Neural progenitor cell (in vitro differentiated cells): ENCODE data around the gene IFT74. TPM values are rescaled to one million over a fixed set of nuclear protein-coding genes. Genes with fewer than 3 reads are reported as not detected.

Experiments used
- DNase-seq: peaks from one replicate; pipeline ENCODE4 v3.0.0-alpha.2; 2016; ENCODE audit warnings: low spot score
- H2AFZ ChIP-seq: fragments of 200-600 bp; sonication (generic); replicated peaks from 2 replicates; pipeline ENCODE4 v1.6.1; 2016; ENCODE audit warnings: antibody characterized with exemption
- H3F3A ChIP-seq: fragments of 200-600 bp; sonication (generic); 2 replicates; pipeline ENCODE4 v1.6.1; 2016; ENCODE audit warnings: antibody characterized with exemption, low read depth
- H3K27ac ChIP-seq: fragments of 200-600 bp; sonication (generic); 2 replicates; pipeline ENCODE4 v1.5.1; 2016; ENCODE audit warnings: mild to moderate bottlenecking
- H3K27me3 ChIP-seq: fragments of 200-600 bp; sonication (generic); 2 replicates; pipeline ENCODE4 v1.6.1; 2016; ENCODE audit warnings: mild to moderate bottlenecking, moderate library complexity
- H3K36me3 ChIP-seq: fragments of 200-600 bp; sonication (generic); 2 replicates; pipeline ENCODE4 v1.5.1; 2016
- H3K4me1 ChIP-seq: fragments of 200-600 bp; sonication (generic); 2 replicates; pipeline ENCODE4 v1.6.1; 2016; ENCODE audit warnings: mixed run types
- H3K4me2 ChIP-seq: fragments of 200-600 bp; sonication (generic); 2 replicates; pipeline ENCODE4 v1.6.1; 2016
- H3K4me3 ChIP-seq: fragments of 200-600 bp; sonication (generic); 2 replicates; pipeline ENCODE4 v1.5.1; 2016
- H3K79me2 ChIP-seq: fragments of 200-600 bp; sonication (generic); 2 replicates; pipeline ENCODE4 v1.6.1; 2016; ENCODE audit warnings: low read depth
- H3K9ac ChIP-seq: fragments of 200-600 bp; sonication (generic); 2 replicates; pipeline ENCODE4 v1.6.1; 2016
- H3K9me3 ChIP-seq: fragments of 200-600 bp; sonication (generic); 2 replicates; pipeline ENCODE4 v1.5.1; 2016; ENCODE audit warnings: low read depth
- H4K20me1 ChIP-seq: fragments of 200-600 bp; sonication (generic); 2 replicates; pipeline ENCODE4 v1.6.1; 2016; ENCODE audit warnings: low read depth
- H3K27ac Mint-ChIP-seq: 3 replicates; pipeline ENCODE4 v1.8.0; 2021; ENCODE audit warnings: mixed read lengths
- H3K27me3 Mint-ChIP-seq: 2 replicates; pipeline ENCODE4 v1.8.0; 2022; ENCODE audit warnings: low read depth, mild to moderate bottlenecking, inconsistent platforms, moderate library complexity, mixed read lengths; ENCODE audit not compliant: insufficient read depth
- H3K36me3 Mint-ChIP-seq: 3 replicates; pipeline ENCODE4 v1.8.0; 2021; ENCODE audit warnings: mixed read lengths
- H3K4me1 Mint-ChIP-seq: 3 replicates; pipeline ENCODE4 v1.8.0; 2021; ENCODE audit warnings: mixed read lengths
- H3K4me3 Mint-ChIP-seq: 3 replicates; pipeline ENCODE4 v1.8.0; 2021; ENCODE audit warnings: mild to moderate bottlenecking, moderate library complexity, mixed read lengths
- H3K9me3 Mint-ChIP-seq: 3 replicates; pipeline ENCODE4 v1.8.0; 2020; ENCODE audit warnings: mixed read lengths
- EZH2 ChIP-seq: fragments of 200-600 bp; sonication (generic); IDR thresholded peaks from 2 replicates; pipeline ENCODE4 v1.6.1; 2017; ENCODE audit warnings: antibody characterized with exemption, mild to moderate bottlenecking, moderate library complexity
- EZH2phosphoT487 ChIP-seq: fragments of 200-600 bp; sonication (generic); IDR thresholded peaks from 2 replicates; pipeline ENCODE4 v1.6.1; 2017; ENCODE audit warnings: antibody characterized with exemption
- total RNA-seq: library from RNA; depleted of rRNA; stranded (reverse); fragments of >200 nt; gene quantifications from 2 replicates; pipeline ENCODE4 v1.2.3, GENCODE V29; 2015; ENCODE audit warnings: low replicate concordance
- TF ChIP-seq, protein P1 (sequence below): fragments of 200-600 bp; sonication (generic); IDR thresholded peaks from 2 replicates; pipeline ENCODE4 v1.5.1; 2017; ENCODE audit warnings: antibody characterized with exemption, mild to moderate bottlenecking

Gene IFT74
- total RNA-seq, 1 donor from 2014 or later, result 81.2 TPM

DNA sequence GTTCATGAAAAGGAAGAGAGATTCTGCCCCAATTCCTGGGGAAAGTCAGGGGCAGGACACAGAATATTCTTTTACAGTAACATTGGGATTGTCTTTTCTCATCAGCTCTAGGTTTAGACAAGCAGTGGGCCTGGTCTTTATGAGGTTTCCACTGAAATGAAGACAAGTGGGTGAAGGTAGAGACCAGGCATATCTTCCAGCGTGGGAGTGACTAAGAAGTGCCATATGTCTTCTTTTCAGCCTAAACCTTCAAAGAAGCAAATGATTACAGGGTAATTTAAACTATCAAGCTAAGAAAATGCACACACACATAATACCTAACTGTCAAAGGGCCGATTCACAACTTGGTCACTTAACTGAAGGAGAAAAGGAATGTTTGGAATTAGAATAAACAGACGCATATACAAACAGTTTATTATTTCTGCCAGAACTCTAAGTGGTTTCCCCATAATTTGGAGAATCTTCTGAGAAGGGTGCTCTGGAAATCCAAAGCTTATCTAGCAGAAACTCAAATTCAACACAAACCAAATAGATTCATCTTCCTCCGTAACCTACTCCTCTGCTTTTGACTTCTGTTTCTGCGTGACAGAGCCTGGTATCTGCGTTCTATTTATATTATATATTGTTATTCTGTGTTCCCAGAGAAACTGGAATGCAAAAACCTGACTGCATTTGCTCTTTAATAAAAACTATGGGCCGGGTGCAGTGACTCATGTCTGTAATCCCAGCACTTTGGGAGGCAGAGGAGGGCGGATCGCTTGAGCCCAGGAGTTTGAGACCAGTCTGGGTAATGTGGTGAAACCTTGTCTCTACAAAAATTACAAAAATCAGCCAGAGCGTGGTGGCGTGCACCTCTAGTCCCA is 130.8 kb downstream of the IFT74 start:
- H3K9me3 Mint-ChIP-seq, result no peaks in the 10 kb centered on the region
- no peaks in the 10 kb centered on the region for H3K36me3 ChIP-seq
- no peak overlapping the region for H3K27ac ChIP-seq
- H2AFZ ChIP-seq, result no peak overlapping the region
- no peaks in the 10 kb centered on the region for H3K4me1 Mint-ChIP-seq
- H3K27me3 ChIP-seq, result no peaks in the 10 kb centered on the region
- H4K20me1 ChIP-seq, result no peaks in the 10 kb centered on the region
- H3K4me3 ChIP-seq, result no peak overlapping the region
- no peaks in the 10 kb centered on the region for H3K36me3 Mint-ChIP-seq
- no peak overlapping the region for H3K27ac Mint-ChIP-seq
- H3K9me3 ChIP-seq, result no peaks in the 10 kb centered on the region
- no peak overlapping the region for H3K4me2 ChIP-seq
- H3F3A ChIP-seq, result no peaks in the 10 kb centered on the region
- no peak for DNase-seq
- H3K27me3 Mint-ChIP-seq, result no peaks in the 10 kb centered on the region
- no peak overlapping the region for H3K9ac ChIP-seq
- TF ChIP-seq EZH2 (no peak), EZH2phosphoT487 (no peak)
- TF ChIP-seq, protein P1, sequence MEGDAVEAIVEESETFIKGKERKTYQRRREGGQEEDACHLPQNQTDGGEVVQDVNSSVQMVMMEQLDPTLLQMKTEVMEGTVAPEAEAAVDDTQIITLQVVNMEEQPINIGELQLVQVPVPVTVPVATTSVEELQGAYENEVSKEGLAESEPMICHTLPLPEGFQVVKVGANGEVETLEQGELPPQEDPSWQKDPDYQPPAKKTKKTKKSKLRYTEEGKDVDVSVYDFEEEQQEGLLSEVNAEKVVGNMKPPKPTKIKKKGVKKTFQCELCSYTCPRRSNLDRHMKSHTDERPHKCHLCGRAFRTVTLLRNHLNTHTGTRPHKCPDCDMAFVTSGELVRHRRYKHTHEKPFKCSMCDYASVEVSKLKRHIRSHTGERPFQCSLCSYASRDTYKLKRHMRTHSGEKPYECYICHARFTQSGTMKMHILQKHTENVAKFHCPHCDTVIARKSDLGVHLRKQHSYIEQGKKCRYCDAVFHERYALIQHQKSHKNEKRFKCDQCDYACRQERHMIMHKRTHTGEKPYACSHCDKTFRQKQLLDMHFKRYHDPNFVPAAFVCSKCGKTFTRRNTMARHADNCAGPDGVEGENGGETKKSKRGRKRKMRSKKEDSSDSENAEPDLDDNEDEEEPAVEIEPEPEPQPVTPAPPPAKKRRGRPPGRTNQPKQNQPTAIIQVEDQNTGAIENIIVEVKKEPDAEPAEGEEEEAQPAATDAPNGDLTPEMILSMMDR, result no peak
- peaks cover 4% of the 10 kb centered on the region for H3K4me1 ChIP-seq
- H3K4me3 Mint-ChIP-seq, result no peak overlapping the region
- no peaks in the 10 kb centered on the region for H3K79me2 ChIP-seq

DNA sequence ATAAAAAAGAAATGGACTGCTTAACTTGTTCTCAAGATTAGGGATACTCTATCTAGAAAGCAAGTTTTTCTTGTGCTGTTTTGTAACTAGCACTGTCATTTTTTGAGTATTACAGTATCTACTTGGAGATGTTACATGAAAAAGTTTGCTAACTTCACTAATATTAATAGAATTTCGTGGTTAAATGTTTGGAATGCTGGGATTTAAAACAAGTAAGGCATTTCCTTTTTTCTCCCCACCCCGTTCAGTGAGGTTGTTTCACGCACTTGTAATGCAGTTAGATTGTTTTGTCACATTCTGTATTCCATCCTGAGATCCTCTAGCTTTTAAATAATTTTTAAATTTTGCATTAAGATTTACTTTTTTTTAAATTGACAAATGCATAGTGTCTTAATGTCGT is 132.8 kb downstream of the IFT74 start:
- Mint-ChIP-seq H3K27ac (no peak overlapping the region), H3K9me3 (no peaks in the 10 kb centered on the region), H3K27me3 (no peaks in the 10 kb centered on the region), H3K36me3 (no peaks in the 10 kb centered on the region), H3K4me1 (no peaks in the 10 kb centered on the region), H3K4me3 (no peak overlapping the region)
- no peaks in the 10 kb centered on the region for H3K36me3 ChIP-seq
- H3F3A ChIP-seq, result no peaks in the 10 kb centered on the region
- no peaks in the 10 kb centered on the region for H3K27me3 ChIP-seq
- TF ChIP-seq EZH2phosphoT487, result no peak
- TF ChIP-seq EZH2, result no peak
- TF ChIP-seq, protein P1, result no peak
- no peaks in the 10 kb centered on the region for H3K9me3 ChIP-seq
- H3K9ac ChIP-seq, result no peak overlapping the region
- H3K27ac ChIP-seq, result no peak overlapping the region
- no peaks in the 10 kb centered on the region for H4K20me1 ChIP-seq
- H3K79me2 ChIP-seq, result no peaks in the 10 kb centered on the region
- H3K4me1 ChIP-seq, result no peaks in the 10 kb centered on the region
- no peak overlapping the region for H2AFZ ChIP-seq
- H3K4me3 ChIP-seq, result no peak overlapping the region
- no peak overlapping the region for H3K4me2 ChIP-seq
- DNase-seq, result no peak

DNA sequence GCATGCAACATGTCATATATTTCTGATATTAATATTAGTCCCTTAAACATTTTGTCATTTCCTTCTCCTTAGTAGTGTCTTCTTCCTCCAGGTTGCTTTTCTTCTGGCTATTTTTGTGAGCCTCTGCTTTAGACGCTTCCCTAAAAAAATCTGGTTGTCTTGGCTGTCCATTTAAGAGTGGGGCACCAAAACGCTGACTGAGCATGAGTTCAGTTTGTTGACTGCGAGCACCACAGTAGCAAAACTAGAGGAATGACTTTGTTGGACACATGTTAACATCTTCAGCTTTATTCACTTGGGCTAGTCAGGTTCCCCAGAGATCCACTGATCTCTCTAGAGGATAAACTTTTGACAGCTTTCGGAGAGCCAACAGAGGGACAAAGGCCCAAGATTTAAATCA is 133.5 kb downstream of the IFT74 start:
- no peaks in the 10 kb centered on the region for H3K9me3 Mint-ChIP-seq
- H3K4me2 ChIP-seq, result no peak overlapping the region
- no peaks in the 10 kb centered on the region for H3K36me3 Mint-ChIP-seq
- TF ChIP-seq, protein P1, result no peak
- TF ChIP-seq EZH2, result no peak
- no peak for TF ChIP-seq EZH2phosphoT487
- H3K4me3 ChIP-seq, result no peak overlapping the region
- H3F3A ChIP-seq, result no peaks in the 10 kb centered on the region
- no peak for DNase-seq
- H3K4me1 ChIP-seq, result peaks cover 5% of the 10 kb centered on the region
- no peak overlapping the region for H2AFZ ChIP-seq
- H3K27ac ChIP-seq, result no peak overlapping the region
- no peaks in the 10 kb centered on the region for H4K20me1 ChIP-seq
- no peak overlapping the region for H3K9ac ChIP-seq
- H3K27me3 Mint-ChIP-seq, result no peaks in the 10 kb centered on the region
- no peaks in the 10 kb centered on the region for H3K36me3 ChIP-seq
- H3K4me3 Mint-ChIP-seq, result no peak overlapping the region
- H3K27me3 ChIP-seq, result no peaks in the 10 kb centered on the region
- no peaks in the 10 kb centered on the region for H3K9me3 ChIP-seq
- peaks cover 3% of the 10 kb centered on the region for H3K4me1 Mint-ChIP-seq
- H3K79me2 ChIP-seq, result no peaks in the 10 kb centered on the region
- no peak overlapping the region for H3K27ac Mint-ChIP-seq
